Activated naive CD8-positive, alpha-beta T cell treated with anti-CD3 and anti-CD28 coated beads, Interleukin-2, amount 10 ng/mL, durations not matched to agents 7 days and 5 days (primary cell): ENCODE data around the gene SBNO1. TPM values are rescaled to one million over a fixed set of nuclear protein-coding genes. Genes with fewer than 3 reads are reported as not detected.
"Not testable (repeated sequence)": the region's sequence is repeated elsewhere in the genome, so short reads cannot be mapped to it uniquely, and the experiment has no call there.

ENCODE experiments used
- ATAC-seq: fragments of 150-1000 bp; cut with Tn5 transposase; one replicate; pipeline ENCODE4 v1.10.0; 2021; ENCODE audit warnings: low read depth, moderate library complexity
- POLR2A ChIA-PET: fragments of 350-600 bp; sonication (Branson Sonifier 250); formaldehyde crosslinking; loops from one replicate; lab custom pipeline; 2021; ENCODE audit warnings: antibody characterized with exemption; lab: Charles Lee
- DNase-seq: peaks from one replicate; pipeline ENCODE4 v3.0.0; 2021
- H3K27ac Mint-ChIP-seq: one replicate; pipeline ENCODE4 v1.8.0; 2022; ENCODE audit warnings: mild to moderate bottlenecking, mixed read lengths
- H3K27me3 Mint-ChIP-seq: one replicate; pipeline ENCODE4 v1.8.0; 2022; ENCODE audit warnings: mild to moderate bottlenecking, moderate library complexity, mixed read lengths
- H3K36me3 Mint-ChIP-seq: one replicate; pipeline ENCODE4 v1.8.0; 2021; ENCODE audit warnings: mild to moderate bottlenecking, mixed read lengths
- H3K4me1 Mint-ChIP-seq: one replicate; pipeline ENCODE4 v1.8.0; 2021; ENCODE audit warnings: mixed read lengths
- H3K4me3 Mint-ChIP-seq: one replicate; pipeline ENCODE4 v1.8.0; 2022; ENCODE audit warnings: mild to moderate bottlenecking, moderate library complexity, mixed read lengths
- H3K9me3 Mint-ChIP-seq: one replicate; pipeline ENCODE4 v1.8.0; 2021; ENCODE audit warnings: mixed read lengths
- total RNA-seq, 2 experiments: library from RNA; stranded (reverse); gene quantifications; one replicate each; pipeline ENCODE4 v1.2.3, GENCODE V29; 2021

Gene SBNO1
- total RNA-seq, 2 experiments from 2014 or later, result 40.7 to 41.1 TPM

DNA sequence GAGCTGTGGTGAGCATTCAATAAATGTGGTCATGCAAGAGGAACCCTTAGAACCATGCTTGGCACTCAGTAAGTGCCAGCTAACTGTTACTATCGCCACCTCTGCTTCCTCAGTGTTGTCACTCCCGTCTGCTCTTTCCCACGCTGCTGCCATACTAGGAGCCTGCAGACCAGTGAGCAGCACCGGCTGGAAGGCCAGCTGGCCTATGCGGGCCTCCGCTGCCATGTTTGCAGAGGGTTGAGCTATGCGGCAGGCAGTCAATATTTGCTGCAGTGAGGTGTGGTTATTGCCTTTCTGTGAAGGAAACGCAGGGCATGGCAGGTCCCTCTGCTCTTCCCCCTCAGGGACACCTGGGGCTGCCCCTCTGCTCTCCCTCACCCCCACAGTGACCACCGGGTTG lies 32.3 kb upstream of the SBNO1 start:
- ATAC-seq, result no peak
- Mint-ChIP-seq H3K27me3 (no peaks in the 10 kb centered on the region), H3K27ac (no peak overlapping the region), H3K36me3 (peaks cover 22% of the 10 kb centered on the region), H3K9me3 (no peaks in the 10 kb centered on the region), H3K4me3 (no peak overlapping the region), H3K4me1 (peaks cover 6% of the 10 kb centered on the region)
- POLR2A ChIA-PET, result interaction anchor here (1.2 kb wide), 1 partner anchor 9 kb away, joined by 4 read pairs; no protein-coding TSS in a partner anchor
- DNase-seq, result no peak

DNA sequence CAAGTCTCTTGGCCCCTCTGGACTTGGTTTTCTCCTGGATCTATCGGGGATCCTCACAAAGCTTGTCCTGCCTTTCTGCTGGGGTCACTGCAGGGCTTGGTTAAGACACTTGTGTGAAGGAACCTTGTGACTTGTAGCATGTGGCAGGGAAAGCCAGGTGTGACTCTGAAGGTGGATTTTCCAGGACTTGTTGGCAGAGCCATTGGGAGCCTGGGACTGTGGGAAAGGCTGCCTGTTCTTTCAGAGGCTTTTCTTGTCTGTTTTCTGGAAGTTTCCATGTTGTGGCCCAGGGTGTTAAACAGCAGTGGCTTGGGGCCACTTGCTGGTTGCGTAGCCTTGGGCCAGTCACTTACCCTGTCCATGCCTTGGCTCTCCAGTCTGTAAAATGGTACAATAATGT lies 31.9 kb upstream of the SBNO1 start:
- POLR2A ChIA-PET, result no interaction called here
- H3K27me3 Mint-ChIP-seq, result no peaks in the 10 kb centered on the region

DNA sequence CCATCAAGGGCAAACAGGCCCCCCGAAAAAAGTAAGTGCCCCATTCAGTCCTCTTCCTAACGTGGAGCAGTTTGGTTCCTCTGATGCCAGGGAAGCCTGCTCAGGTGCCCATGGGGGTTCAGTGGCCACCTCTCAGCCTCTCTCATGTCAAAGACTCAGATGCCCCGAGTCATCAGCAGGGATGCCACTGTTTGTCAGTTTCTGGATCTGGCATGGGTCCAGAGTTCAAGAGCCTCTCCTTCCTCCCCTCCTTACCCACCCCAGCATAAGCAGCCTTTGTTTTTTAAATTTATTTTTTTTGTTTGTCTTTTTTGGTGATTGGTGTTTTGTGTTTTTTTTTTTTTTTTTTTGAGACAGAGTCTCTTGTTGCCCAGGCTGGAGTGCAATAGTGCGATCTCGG lies 30.6 kb upstream of the SBNO1 start:
- no peak overlapping the region for H3K27ac Mint-ChIP-seq
- H3K4me3 Mint-ChIP-seq, result no peak overlapping the region
- no peak for ATAC-seq

More for the DNA sequence above, 31.9 kb upstream of the SBNO1 start:
- ATAC-seq, result no peak
- H3K9me3 Mint-ChIP-seq, result no peaks in the 10 kb centered on the region
- H3K4me3 Mint-ChIP-seq, result no peak overlapping the region
- DNase-seq, result no peak
- peaks cover 26% of the 10 kb centered on the region for H3K36me3 Mint-ChIP-seq
- H3K4me1 Mint-ChIP-seq, result peaks cover 6% of the 10 kb centered on the region
- H3K27ac Mint-ChIP-seq, result no peak overlapping the region

DNA sequence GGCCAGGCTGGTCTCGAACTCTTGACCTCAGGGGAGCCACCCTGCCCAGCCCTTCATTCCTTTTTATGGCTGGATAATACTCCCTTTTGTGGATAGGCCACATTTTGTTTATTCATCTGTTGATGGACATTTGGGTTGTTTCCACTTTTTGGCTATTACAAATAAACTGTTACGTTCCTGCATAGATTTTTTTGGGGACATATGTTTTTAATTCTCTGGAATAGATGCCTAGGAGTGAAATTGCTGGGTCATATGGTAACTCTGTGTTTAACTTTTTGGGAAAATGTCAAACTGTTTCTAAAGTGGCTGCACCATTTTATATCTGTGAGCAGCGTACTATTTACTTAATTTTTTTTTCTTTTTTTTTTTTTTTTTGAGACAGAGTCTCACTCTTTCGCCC lies 29.1 kb upstream of the SBNO1 start:
- no peak for DNase-seq
- POLR2A ChIA-PET, result interaction anchor here (0.6 to 0.7 kb wide), 2 partner anchors 52 to 69 kb away, joined by 3 read pairs; no protein-coding TSS in a partner anchor
- ATAC-seq, result no peak
- Mint-ChIP-seq H3K4me1 (peaks cover 18% of the 10 kb centered on the region), H3K9me3 (no peaks in the 10 kb centered on the region), H3K4me3 (no peak overlapping the region), H3K36me3 (peaks cover 31% of the 10 kb centered on the region), H3K27ac (no peak overlapping the region), H3K27me3 (no peaks in the 10 kb centered on the region)

More for the DNA sequence above, 30.6 kb upstream of the SBNO1 start:
- peaks cover 34% of the 10 kb centered on the region for H3K36me3 Mint-ChIP-seq
- no peak for DNase-seq
- H3K4me1 Mint-ChIP-seq, result peaks cover 17% of the 10 kb centered on the region
- no peaks in the 10 kb centered on the region for H3K9me3 Mint-ChIP-seq
- H3K27me3 Mint-ChIP-seq, result no peaks in the 10 kb centered on the region
- POLR2A ChIA-PET, result no interaction called here

DNA sequence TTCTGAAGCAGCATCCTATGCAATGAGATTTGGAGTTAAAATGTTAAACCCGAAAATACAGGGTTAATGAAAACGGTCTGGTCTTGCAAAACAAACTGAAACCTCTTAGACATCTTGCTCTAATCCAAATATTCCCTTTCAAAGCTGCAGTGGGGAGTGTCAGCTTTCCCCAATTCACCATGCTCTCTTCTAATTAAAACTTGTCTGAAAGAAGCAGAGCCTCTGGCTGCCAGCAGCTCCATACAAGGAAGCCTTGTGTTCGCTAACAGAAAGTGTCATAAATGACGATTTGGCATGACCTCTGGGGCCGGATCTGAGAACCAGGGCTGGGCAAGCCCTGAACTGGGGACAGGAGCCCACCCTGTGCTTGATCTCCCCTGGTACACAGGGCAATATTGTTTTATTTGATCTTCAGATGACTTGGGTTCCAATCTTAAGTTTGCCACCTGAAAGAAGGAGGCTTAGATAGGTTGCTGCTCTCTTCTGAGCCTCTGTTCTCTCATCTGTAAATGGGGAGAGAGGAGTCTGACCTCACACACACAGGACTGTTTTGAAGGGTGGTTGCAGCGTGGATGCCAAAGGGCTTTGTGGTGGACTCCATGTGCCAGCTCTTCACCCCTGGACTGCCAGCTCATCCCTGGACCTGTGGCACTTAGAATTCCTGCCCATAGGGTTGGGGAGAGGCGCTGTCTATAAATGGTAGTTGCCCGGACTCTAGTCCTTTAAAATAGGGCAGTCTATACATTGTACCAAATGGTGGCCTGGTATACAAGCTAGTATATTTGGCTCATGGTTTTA lies 27.1 kb upstream of the SBNO1 start:
- no peak overlapping the region for H3K4me3 Mint-ChIP-seq
- ATAC-seq, result no peak
- POLR2A ChIA-PET, result interaction anchor here (0.6 to 1.0 kb wide), 2 partner anchors 12 to 75 kb away, joined by 3 to 4 read pairs; no protein-coding TSS in a partner anchor
- no peaks in the 10 kb centered on the region for H3K9me3 Mint-ChIP-seq
- no peaks in the 10 kb centered on the region for H3K27me3 Mint-ChIP-seq
- no peak overlapping the region for H3K27ac Mint-ChIP-seq
- peaks cover 33% of the 10 kb centered on the region for H3K4me1 Mint-ChIP-seq
- no peak for DNase-seq
- peaks cover 31% of the 10 kb centered on the region for H3K36me3 Mint-ChIP-seq

DNA sequence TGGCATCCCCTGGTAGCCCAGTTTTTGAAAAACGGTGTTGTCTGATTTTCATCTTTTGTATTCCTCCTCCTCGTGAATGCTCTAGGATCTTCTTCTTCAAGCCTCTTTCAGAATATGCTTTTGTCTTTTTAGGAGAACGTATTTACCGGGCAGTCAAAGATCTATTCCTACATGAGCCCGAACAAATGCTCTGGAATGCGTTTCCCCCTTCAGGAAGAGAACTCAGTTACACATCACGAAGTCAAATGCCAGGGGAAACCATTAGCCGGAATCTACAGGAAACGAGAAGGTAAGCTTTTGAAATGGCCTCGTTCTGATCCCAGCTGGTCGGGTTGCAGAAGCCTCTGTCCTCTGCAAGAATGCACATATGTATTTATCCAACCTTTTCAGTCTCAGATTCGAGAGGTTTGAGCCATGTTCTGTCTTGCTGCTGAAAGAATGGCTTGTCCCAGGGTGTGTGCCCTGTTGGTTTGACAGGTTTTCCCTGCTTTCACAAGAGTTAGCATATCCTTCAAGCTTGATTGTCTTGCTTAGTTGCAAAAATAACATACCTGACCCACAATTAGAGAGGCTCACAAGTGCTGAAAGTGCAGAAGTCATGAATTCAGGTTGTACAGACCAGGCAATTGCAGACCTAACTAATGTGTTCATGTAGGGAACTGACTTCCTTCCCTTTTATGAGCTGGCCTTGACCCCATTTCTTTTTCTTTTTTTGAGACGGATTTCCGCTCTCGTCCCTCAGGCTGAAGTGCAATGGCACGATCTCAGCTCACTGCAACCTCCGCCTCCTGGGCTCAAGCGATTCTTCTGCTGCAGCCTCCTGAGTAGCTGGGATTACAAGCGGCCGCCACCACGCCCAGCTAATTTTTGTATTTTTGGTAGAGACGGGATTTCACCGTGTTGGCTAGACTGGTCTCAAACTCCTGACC lies 26.1 kb upstream of the SBNO1 start:
- peak overlapping the region; percentile 83 for H3K4me3 Mint-ChIP-seq
- POLR2A ChIA-PET, result interaction anchor here (0.5 to 0.6 kb wide), 2 partner anchors 74 to 189 kb away, joined by 3 read pairs; no protein-coding TSS in a partner anchor
- H3K27ac Mint-ChIP-seq, result peak overlapping the region; percentile 57
- no peak for DNase-seq
- no peaks in the 10 kb centered on the region for H3K9me3 Mint-ChIP-seq
- peaks cover 32% of the 10 kb centered on the region for H3K4me1 Mint-ChIP-seq
- no peak for ATAC-seq
- no peaks in the 10 kb centered on the region for H3K27me3 Mint-ChIP-seq
- H3K36me3 Mint-ChIP-seq, result peaks cover 26% of the 10 kb centered on the region

DNA sequence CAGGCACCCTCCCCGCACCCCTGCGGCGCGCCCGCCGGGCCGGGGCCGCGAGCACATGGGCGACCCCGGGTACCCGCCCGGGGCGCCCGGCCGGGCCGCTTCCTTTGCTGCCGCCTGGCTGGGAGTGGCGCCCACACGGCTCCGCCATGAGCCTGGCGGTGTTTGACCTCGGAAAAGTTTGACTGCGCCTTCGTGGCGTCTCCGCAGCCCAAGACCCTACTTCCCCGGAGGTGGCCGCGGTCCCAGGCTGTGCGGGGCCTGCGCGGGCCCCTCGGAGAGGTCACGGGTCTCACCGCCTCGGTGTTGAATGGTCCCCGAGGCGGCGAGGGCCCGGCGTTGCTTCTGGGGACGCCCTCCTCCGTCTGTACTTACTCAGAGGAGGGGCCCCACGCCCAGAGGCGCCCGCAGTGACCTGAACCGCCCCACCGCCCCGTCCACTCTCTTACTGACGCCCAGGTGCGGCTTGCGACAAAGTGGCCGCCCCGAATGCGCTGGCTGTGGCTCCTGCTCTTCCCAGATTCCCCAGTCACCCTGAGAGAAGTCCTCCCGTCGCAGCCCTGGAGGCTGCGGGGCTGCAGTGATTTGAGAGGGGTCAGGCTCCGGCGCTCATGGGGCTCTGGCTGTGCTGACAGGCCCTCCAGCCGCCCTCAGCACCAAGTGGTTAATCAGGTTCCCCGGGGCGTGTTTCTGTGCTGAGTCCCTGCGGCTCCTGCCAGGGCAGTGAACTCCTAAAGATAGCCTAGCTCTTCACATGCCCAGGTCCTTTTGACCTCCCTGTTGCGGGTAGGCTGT lies 25.1 kb upstream of the SBNO1 start:
- Mint-ChIP-seq H3K4me3 (peak overlapping the region; percentile 83), H3K9me3 (no peaks in the 10 kb centered on the region), H3K27me3 (no peaks in the 10 kb centered on the region), H3K4me1 (peaks cover 30% of the 10 kb centered on the region), H3K27ac (peak overlapping the region; percentile 64), H3K36me3 (peaks cover 19% of the 10 kb centered on the region)
- DNase-seq, result no peak
- ATAC-seq, result peak; percentile 19
- POLR2A ChIA-PET, result no interaction called here

DNA sequence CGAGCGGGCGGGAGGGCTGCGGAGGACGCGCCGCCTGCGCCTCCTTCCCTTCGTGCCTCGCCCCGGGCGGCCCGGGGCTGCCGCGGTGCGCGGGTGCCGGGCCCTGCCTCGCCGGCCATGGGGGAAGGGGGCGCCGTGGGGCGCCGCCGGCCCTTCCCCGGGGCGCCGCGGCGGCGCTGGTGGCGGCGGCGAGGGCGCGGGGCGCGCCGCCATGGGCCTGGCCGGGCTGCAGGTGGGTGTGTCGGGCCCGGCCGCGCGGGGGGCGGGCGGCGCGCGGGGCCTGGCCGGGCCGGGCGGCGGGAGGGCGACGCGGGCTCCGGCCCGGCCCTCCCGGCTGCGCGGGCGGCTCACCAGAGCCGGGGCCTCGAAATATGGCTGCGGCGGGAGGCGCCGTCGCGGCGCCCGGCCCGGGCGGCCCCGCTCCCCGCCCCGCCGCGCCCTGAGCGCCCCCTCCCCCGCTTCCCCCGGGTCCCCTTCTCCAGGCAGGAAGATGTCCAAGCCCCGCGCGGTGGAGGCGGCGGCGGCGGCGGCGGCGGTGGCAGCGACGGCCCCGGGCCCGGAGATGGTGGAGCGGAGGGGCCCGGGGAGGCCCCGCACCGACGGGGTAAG lies 24.4 kb upstream of the SBNO1 start:
- no peaks in the 10 kb centered on the region for H3K9me3 Mint-ChIP-seq
- peaks cover 18% of the 10 kb centered on the region for H3K36me3 Mint-ChIP-seq
- no peak overlapping the region for H3K4me3 Mint-ChIP-seq
- no peak for ATAC-seq
- POLR2A ChIA-PET, result interaction anchor here (1.0 to 5.9 kb wide), 3 partner anchors 8 to 59 kb away, joined by 4 to 86 read pairs (median 8); partner anchors contain the start of gene SBNO1
- DNase-seq, result peak; percentile 61
- H3K27me3 Mint-ChIP-seq, result no peaks in the 10 kb centered on the region
- H3K4me1 Mint-ChIP-seq, result peaks cover 30% of the 10 kb centered on the region
- H3K27ac Mint-ChIP-seq, result no peak overlapping the region

DNA sequence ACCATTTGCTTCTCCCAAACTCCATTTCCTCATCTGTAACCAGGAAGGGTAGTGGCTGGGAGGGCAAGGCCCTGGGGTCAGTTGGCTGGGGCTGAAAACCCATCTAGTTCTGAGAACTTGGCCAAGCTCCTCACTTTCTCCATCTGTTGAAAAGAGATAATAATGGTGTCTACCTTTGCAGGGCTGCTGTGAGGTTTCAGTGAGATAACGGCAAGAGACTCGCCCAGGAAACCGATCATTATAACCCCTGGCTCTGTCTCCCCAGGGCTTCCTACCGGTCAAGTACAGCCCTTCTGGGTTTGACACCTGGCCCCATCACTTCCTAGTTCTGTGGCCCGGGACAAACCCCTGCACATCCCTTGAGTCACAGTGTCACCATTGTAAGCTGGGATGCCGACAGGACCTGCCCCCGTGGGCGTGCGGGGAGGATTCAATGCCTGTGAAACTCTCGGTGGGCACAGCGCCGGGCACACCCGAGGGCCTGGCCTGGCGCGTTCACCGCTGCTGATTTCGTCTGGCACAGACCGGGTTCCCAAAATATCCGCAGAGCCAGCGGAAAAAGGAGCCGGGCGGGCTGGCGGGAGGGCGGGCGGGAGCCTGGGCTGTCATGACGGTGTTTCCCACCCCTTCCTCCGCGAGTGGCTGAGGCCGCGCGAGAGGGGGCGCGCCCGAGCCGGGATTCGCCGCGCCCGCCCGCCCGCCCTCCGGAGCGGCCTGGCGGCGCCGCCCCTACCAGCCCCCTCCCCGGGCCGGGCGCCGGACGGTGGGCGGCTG lies 23.7 kb upstream of the SBNO1 start:
- no peaks in the 10 kb centered on the region for H3K27me3 Mint-ChIP-seq
- peaks cover 17% of the 10 kb centered on the region for H3K36me3 Mint-ChIP-seq
- H3K4me1 Mint-ChIP-seq, result peaks cover 30% of the 10 kb centered on the region
- POLR2A ChIA-PET, result interaction anchor here (1.0 to 5.9 kb wide), 4 partner anchors 9 to 71 kb away, joined by 4 to 86 read pairs (median 6); partner anchors contain the start of gene SBNO1
- H3K4me3 Mint-ChIP-seq, result peak overlapping the region; percentile 90
- peak; percentile 86 for DNase-seq
- no peaks in the 10 kb centered on the region for H3K9me3 Mint-ChIP-seq
- peak overlapping the region; percentile 93 for H3K27ac Mint-ChIP-seq
- ATAC-seq, result peak; percentile 50

DNA sequence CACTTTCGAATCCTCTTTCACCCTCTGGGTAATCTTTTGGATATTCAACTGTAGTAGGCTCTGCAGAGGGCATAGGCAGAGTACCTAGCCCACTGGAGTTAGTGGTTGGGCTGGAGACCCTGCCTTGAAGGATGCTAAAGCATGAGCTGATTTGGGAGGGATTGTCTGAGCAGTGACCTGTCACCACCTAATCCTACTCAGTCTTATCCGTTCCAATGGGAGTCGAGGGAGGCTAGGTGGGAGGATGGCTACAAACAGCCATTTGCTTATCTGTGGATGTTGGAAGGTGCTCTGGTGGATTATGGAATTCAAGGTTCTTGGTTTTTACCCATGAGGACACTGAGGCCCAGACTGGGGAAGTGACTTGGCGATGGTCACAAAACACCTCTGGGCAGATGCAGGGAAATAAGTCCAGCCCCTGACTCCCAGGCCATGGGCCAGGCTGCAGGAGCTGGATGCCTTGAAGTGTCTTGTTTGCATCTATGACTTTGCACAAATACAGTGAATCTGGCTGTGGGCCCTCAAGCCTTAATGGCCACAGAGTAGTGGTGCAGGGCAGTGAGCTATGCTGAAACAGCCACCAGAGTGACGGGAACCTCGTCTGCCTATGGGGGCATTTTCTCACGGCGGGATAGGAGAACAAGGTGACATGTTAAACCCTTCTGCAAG lies 23.0 kb upstream of the SBNO1 start:
- POLR2A ChIA-PET, result interaction anchor here (0.6 to 5.9 kb wide), 5 partner anchors 10 to 605 kb away, joined by 4 to 86 read pairs (median 4); partner anchors contain the start of gene SBNO1
- Mint-ChIP-seq H3K36me3 (peaks cover 12% of the 10 kb centered on the region), H3K4me3 (peak overlapping the region; percentile 90), H3K9me3 (no peaks in the 10 kb centered on the region), H3K27me3 (no peaks in the 10 kb centered on the region), H3K27ac (peak overlapping the region; percentile 93), H3K4me1 (peaks cover 29% of the 10 kb centered on the region)
- DNase-seq (peak; percentile 34), ATAC-seq (no peak)

DNA sequence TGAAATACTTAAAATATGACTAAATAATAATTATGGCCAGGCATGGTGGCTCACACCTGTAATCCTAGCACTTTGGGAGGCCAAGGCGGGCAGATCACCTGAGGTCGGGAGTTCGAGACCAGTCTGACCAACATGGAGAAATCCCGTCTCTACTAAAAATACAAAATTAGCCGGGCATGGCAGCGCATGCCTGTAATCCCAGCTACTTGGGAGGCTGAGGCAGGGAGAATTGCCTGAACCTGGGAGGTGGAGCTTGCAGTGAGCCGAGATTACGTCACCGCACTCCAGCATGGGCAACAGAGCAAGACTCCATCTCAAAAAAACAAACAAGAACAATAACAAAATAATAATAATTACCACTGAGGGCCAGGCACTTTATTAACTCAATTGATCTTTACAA lies 20.9 kb upstream of the SBNO1 start:
- H3K27ac Mint-ChIP-seq, H3K27me3 Mint-ChIP-seq, H3K36me3 Mint-ChIP-seq, ATAC-seq, DNase-seq, H3K9me3 Mint-ChIP-seq: not testable (repeated sequence)
- POLR2A ChIA-PET, result interaction anchor here (0.7 to 5.9 kb wide), 2 partner anchors 11 to 20 kb away, joined by 6 to 86 read pairs; partner anchors contain the start of gene SBNO1
- Mint-ChIP-seq H3K4me1 (peaks cover 20% of the 10 kb centered on the region), H3K4me3 (peak overlapping the region; percentile 13)
